ENCODE results near the gene SLC38A6. TPM values are rescaled to one million over a fixed set of nuclear protein-coding genes. Genes with fewer than 3 reads are reported as not detected.

SLC38A6 gene
- total RNA-seq, 2 donors from 2014 or later = 25.6 to 39.4 TPM

- TF ChIP-seq CTCF (IDR thresholded peaks at IDR 0.05) = no peak
- ATAC-seq (ENCODE audit: insufficient number of reproducible peaks, low FRiP score, low read depth) (no peak), DNase-seq (ENCODE audit: low spot score) (no peak)
- H3K9me3 ChIP-seq = no peaks in the 10 kb centered on the region
- no peak overlapping the region for H3K4me3 ChIP-seq
- no peak overlapping the region for H3K27ac ChIP-seq
- H3K27me3 ChIP-seq (replicated peaks; ENCODE audit: insufficient read depth) = no peaks in the 10 kb centered on the region
- H3K4me1 ChIP-seq (ENCODE audit: control insufficient read depth in 1 of 2, low read depth in 2 of 2) = peaks cover 9 to 12% of the 10 kb centered on the region in 2 donors
- no peaks in the 10 kb centered on the region for H3K36me3 ChIP-seq
These were observed 93.8 kb downstream of the SLC38A6 start for GRCh38 chr14:61074852-61075251.

- TF ChIP-seq CTCF (IDR thresholded peaks at IDR 0.05) = no peak
- ATAC-seq (ENCODE audit: insufficient number of reproducible peaks, low FRiP score, low read depth) (peak; percentile 65), DNase-seq (ENCODE audit: low spot score) (no peak)
- Histone ChIP-seq H3K27me3 (replicated peaks; ENCODE audit: insufficient read depth) (no peaks in the 10 kb centered on the region), H3K27ac (peak overlapping the region in 1 of 2 donors; percentile 59), H3K36me3 (no peaks in the 10 kb centered on the region), H3K4me3 (no peak overlapping the region), H3K4me1 (ENCODE audit: control insufficient read depth in 1 of 2, low read depth in 2 of 2) (peaks cover 9 to 12% of the 10 kb centered on the region in 2 donors), H3K9me3 (no peaks in the 10 kb centered on the region)
These were observed 95.5 kb downstream of the SLC38A6 start for GRCh38 chr14:61076556-61076955.

GRCh38 chr14:61077437-61077836 lies 96.4 kb downstream of the SLC38A6 start:
- Histone ChIP-seq H3K27me3 (replicated peaks; ENCODE audit: insufficient read depth) (no peaks in the 10 kb centered on the region), H3K27ac (peak overlapping the region in 1 of 2 donors; percentile 59), H3K4me1 (ENCODE audit: control insufficient read depth in 1 of 2, low read depth in 2 of 2) (peaks cover 9 to 12% of the 10 kb centered on the region in 2 donors), H3K9me3 (no peaks in the 10 kb centered on the region), H3K4me3 (no peak overlapping the region), H3K36me3 (no peaks in the 10 kb centered on the region)
- DNase-seq (ENCODE audit: low spot score) = no peak
- no peak for ATAC-seq (ENCODE audit: insufficient number of reproducible peaks, low FRiP score, low read depth)
- TF ChIP-seq CTCF (IDR thresholded peaks at IDR 0.05) = no peak

- no peaks in the 10 kb centered on the region for H3K27me3 ChIP-seq (replicated peaks; ENCODE audit: insufficient read depth)
- H3K36me3 ChIP-seq = no peaks in the 10 kb centered on the region
- peaks cover 9 to 12% of the 10 kb centered on the region in 2 donors for H3K4me1 ChIP-seq (ENCODE audit: control insufficient read depth in 1 of 2, low read depth in 2 of 2)
- no peaks in the 10 kb centered on the region for H3K9me3 ChIP-seq
- DNase-seq (ENCODE audit: low spot score) (no peak), ATAC-seq (ENCODE audit: insufficient number of reproducible peaks, low FRiP score, low read depth) (no peak)
- H3K27ac ChIP-seq = no peak overlapping the region
- no peak overlapping the region for H3K4me3 ChIP-seq
- TF ChIP-seq CTCF (IDR thresholded peaks at IDR 0.05) = no peak
These were observed 97.1 kb downstream of the SLC38A6 start for GRCh38 chr14:61077951-61078720.

DNA sequence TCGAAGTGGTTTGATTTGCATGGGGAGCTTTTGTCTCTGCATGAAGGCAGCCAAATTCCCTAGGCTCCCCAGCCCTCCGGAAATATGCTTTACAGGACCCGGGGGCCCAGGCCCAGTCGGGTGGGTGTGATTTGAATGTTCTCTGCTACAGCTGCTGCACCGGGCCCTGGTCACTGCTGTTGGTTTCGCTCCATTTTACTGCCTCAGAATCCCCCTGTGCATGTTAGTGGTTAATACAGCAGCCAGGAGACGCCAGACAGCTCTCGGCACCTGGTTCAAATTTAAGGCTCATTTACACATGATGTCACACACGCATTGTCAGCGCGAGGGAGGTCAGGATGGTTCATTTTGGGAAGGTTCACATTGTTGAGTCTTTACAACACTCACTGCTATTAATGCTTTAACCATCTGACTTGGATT lies 99.6 kb downstream of the SLC38A6 start:
- no peak for ATAC-seq (ENCODE audit: insufficient number of reproducible peaks, low FRiP score, low read depth)
- DNase-seq (ENCODE audit: low spot score) = no peak
- Histone ChIP-seq H3K27me3 (replicated peaks; ENCODE audit: insufficient read depth) (no peaks in the 10 kb centered on the region), H3K4me3 (no peak overlapping the region), H3K4me1 (ENCODE audit: control insufficient read depth in 1 of 2, low read depth in 2 of 2) (peaks cover 9 to 12% of the 10 kb centered on the region in 2 donors), H3K9me3 (no peaks in the 10 kb centered on the region), H3K36me3 (no peaks in the 10 kb centered on the region), H3K27ac (no peak overlapping the region)
- no peak for TF ChIP-seq CTCF (IDR thresholded peaks at IDR 0.05)
